Spleen (tissue), 11 donors: ENCODE results near the gene HS3ST1. TPM values are rescaled to one million over a fixed set of nuclear protein-coding genes. Genes with fewer than 3 reads are reported as not detected.

Experiments
- DNase-seq: peaks from one replicate; pipeline ENCODE4 v3.0.0-alpha.2; 2020
- H3K27ac ChIP-seq, 8 donors: fragments of 200-600 bp; sonication (generic) in 7 of 8; 1 replicate in 4 of 8; 2 replicates in 4 of 8; pipeline versions ENCODE4 v1.5.0 to v1.8.0; 2016 to 2021; ENCODE audit warnings: inconsistent platforms in 4 of 8, mild to moderate bottlenecking in 4 of 8, moderate library complexity in 1 of 8
- H3K27me3 ChIP-seq, 7 donors: fragments of 200-600 bp; sonication (generic) in 6 of 7; replicated peaks in 1 of 7; 1 replicate in 4 of 7; 2 replicates in 3 of 7; pipeline versions ENCODE4 v1.5.0 to v1.8.0; 2016 to 2021; ENCODE audit warnings: inconsistent platforms in 3 of 7, mild to moderate bottlenecking in 1 of 7
- H3K36me3 ChIP-seq, 6 donors: fragments of 200-600 bp; sonication (generic) in 5 of 6; 1 replicate in 4 of 6; 2 replicates in 2 of 6; pipeline versions ENCODE4 v1.5.0 to v1.8.0; 2016 to 2021; ENCODE audit warnings: inconsistent platforms in 2 of 6
- H3K4me1 ChIP-seq, 6 donors: fragments of 200-600 bp; sonication (generic) in 5 of 6; 1 replicate in 3 of 6; 2 replicates in 3 of 6; pipeline versions ENCODE4 v1.5.0 to v1.8.0; 2016 to 2021; ENCODE audit warnings: inconsistent platforms in 3 of 6
- H3K4me3 ChIP-seq, 8 donors: fragments of 200-600 bp; sonication (generic) in 7 of 8; 1 replicate in 4 of 8; 2 replicates in 4 of 8; pipeline versions ENCODE4 v1.5.0 to v1.8.0; 2016 to 2021; ENCODE audit warnings: inconsistent platforms in 4 of 8, mild to moderate bottlenecking in 4 of 8, moderate library complexity in 2 of 8
- H3K9me3 ChIP-seq, 8 donors: fragments of 200-600 bp; sonication (generic) in 7 of 8; 1 replicate in 4 of 8; 2 replicates in 4 of 8; pipeline versions ENCODE4 v1.5.0 to v1.8.0; 2016 to 2021; ENCODE audit warnings: inconsistent platforms in 4 of 8
- POLR2A ChIP-seq, 3 donors: fragments of 450-650 bp; IDR thresholded peaks; one replicate each; pipeline ENCODE4 v1.5.1; 2017; ENCODE audit warnings: antibody characterized with exemption in 3 of 3, mild to moderate bottlenecking in 1 of 3
- POLR2AphosphoS5 ChIP-seq, 3 donors: sonication (generic); formaldehyde crosslinking; IDR thresholded peaks; one replicate each; pipeline ENCODE4 v1.5.1; 2017; ENCODE audit warnings: antibody characterized with exemption in 3 of 3
- WGBS, 5 donors: extraction: QIAGEN DNeasy Blood & Tissue Kit in 3 of 5; methylation state at CpG; one replicate each; pipeline versions ENCODE4 v1.1.5 to v1.1.7; 2013 to 2018; 5-methylcytosine and 5-hydroxymethylcytosine counted together
- intact Hi-C: fragments of 100-400 bp; cut with DNase I; formaldehyde crosslinking; loops from one replicate; pipeline ENCODE4 v1.15.0; 2023; ENCODE audit warnings: low total_unique reads
- polyA plus RNA-seq, 3 donors: library from polyadenylated mRNA; stranded (reverse); fragments of 200-250 nt; gene quantifications; one replicate each; pipeline ENCODE4 v1.2.1, GENCODE V29; 2013
- total RNA-seq, 7 donors: library from RNA; depleted of rRNA in 3 of 7; stranded (reverse); fragments of >200 nt in 3 of 7; fragmentation: NEBNext Ultra II Directional in 4 of 7; extraction: Animal tissue kit (Norgen Biotek cat#: 25700) in 4 of 7; gene quantifications; one replicate each; pipeline versions ENCODE4 v1.1.0 to v1.2.1, GENCODE V29; 2016 to 2021
- TF ChIP-seq, protein P1 (sequence below), 11 experiments: fragments of 200-600 bp in 7 of 11; fragments of 450-650 bp in 4 of 11; sonication (generic) in 4 of 11; IDR thresholded peaks in 8 of 11; conservative IDR thresholded peaks in 3 of 11; 1 replicate in 7 of 11; 2 replicates in 4 of 11; pipeline versions ENCODE4 v1.4.0 to v1.8.0; 2016 to 2021; ENCODE audit warnings: antibody characterized with exemption in 11 of 11, inconsistent platforms in 4 of 11, mild to moderate bottlenecking in 1 of 11
- donor health status: healthy with polysubstance abuse.
- donor health status: DM: no; HTN: no; CAD: no; lungs with moderate emphysema.
- donor health status: DM: no; HTN: no; CAD: no.
- donor health status: Bipolar disorder and iron deficiency.
- donor health status: healthy.
- donor health status: DM: no; HTN: no; CAD: no.
- donor health status: DM: yes; HTN: yes; CAD: no.

HS3ST1 gene
- total and polyA plus RNA-seq, 10 donors: 1.8 to 7.4 (median 3.4) TPM

DNA sequence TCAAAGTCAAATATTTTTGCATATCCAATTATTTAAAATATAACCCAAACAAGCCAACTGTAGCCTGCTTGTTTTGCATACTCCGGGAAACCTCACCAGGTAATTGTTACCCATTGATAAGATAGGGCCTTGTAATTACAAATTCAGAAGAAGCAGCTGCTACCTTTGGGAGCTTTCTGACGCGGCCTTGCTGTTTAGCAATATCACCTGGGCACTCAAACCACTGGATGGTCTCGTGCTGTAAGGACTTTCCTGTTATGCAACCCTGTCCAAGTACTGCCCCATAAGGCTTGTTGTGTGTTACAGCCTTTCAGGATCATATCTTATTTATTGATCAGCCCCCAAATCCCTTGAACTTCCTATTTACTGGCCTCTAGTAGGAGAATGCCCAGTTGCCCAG lies 52.1 kb downstream of the HS3ST1 start:
- intact Hi-C loops: no loop called here
- Histone ChIP-seq H3K27ac (no peak overlapping the region), H3K9me3 (no peaks in the 10 kb centered on the region), H3K36me3 (no peaks in the 10 kb centered on the region), H3K4me1 (no peaks in the 10 kb centered on the region), H3K27me3 (no peaks in the 10 kb centered on the region), H3K4me3 (no peak overlapping the region)
- no peak for DNase-seq
- WGBS, 5 donors: 68 to 89% (median 84%) methylated on average over 4 of the region's 4 CpGs
- no peak for TF ChIP-seq POLR2AphosphoS5 (IDR thresholded peaks at IDR 0.05)
- TF ChIP-seq, protein P1, sequence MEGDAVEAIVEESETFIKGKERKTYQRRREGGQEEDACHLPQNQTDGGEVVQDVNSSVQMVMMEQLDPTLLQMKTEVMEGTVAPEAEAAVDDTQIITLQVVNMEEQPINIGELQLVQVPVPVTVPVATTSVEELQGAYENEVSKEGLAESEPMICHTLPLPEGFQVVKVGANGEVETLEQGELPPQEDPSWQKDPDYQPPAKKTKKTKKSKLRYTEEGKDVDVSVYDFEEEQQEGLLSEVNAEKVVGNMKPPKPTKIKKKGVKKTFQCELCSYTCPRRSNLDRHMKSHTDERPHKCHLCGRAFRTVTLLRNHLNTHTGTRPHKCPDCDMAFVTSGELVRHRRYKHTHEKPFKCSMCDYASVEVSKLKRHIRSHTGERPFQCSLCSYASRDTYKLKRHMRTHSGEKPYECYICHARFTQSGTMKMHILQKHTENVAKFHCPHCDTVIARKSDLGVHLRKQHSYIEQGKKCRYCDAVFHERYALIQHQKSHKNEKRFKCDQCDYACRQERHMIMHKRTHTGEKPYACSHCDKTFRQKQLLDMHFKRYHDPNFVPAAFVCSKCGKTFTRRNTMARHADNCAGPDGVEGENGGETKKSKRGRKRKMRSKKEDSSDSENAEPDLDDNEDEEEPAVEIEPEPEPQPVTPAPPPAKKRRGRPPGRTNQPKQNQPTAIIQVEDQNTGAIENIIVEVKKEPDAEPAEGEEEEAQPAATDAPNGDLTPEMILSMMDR (IDR thresholded peaks at IDR 0.05 in 8 of 11, conservative IDR thresholded peaks at IDR 0.05 in 3 of 11): no peak
- no peak for TF ChIP-seq POLR2A (IDR thresholded peaks at IDR 0.05)

DNA sequence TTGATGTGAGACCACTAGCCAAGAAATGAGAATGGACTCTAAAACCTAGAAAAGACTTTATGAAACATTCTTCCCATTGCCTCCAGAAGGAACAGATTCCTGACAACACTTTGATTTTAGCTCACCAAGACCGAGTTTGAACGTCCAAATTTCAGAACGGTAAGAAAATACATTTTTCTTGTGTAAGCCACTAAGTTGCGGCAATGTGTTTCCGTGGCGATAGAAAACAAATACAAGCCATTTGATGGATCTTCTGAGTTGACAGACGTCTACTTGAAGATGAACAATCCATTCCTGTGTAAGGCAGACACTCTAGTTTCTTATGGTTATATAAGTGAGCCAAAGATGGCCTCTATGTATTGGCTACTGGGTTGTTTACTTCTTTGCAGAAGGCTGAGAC lies 52.5 kb downstream of the HS3ST1 start:
- Histone ChIP-seq H3K27me3 (no peaks in the 10 kb centered on the region), H3K4me1 (no peaks in the 10 kb centered on the region), H3K27ac (no peak overlapping the region), H3K36me3 (no peaks in the 10 kb centered on the region), H3K9me3 (no peaks in the 10 kb centered on the region), H3K4me3 (no peak overlapping the region)
- intact Hi-C loops: no loop called here
- TF ChIP-seq, protein P1 (IDR thresholded peaks at IDR 0.05 in 8 of 11, conservative IDR thresholded peaks at IDR 0.05 in 3 of 11): no peak
- no peak for TF ChIP-seq POLR2A (IDR thresholded peaks at IDR 0.05)
- TF ChIP-seq POLR2AphosphoS5 (IDR thresholded peaks at IDR 0.05): no peak
- WGBS, 5 donors: 66 to 77% (median 72%) methylated on average over 7 of the region's 7 CpGs
- no peak for DNase-seq

DNA sequence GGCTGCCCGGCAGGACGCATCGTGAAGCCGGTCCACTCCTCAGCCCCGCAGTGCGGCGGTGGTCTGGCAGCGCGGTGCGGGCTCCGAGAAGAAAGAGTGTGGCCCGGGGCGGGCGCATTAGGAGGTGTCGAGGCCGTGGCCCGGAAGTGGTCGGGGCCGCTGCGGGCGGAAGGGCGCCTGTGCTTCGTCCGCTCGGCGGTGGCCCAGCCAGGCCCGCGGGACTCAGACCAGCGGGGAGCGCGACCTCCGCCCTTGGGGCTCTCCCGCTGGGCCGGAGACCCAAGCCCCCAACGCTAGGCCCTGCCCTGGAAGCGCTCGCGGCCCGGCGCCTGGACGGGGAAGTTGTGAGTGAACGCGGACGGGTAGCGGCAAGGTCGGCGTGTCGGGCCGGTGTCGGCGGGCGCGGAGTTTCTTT lies 60.0 kb downstream of the HS3ST1 start:
- Histone ChIP-seq H3K4me3 (peak overlapping the region in 3 of 8 donors; percentile 5 to 53 (median 11)), H3K4me1 (peaks cover 0 to 9% (median 0%) of the 10 kb centered on the region in 6 donors), H3K36me3 (no peaks in the 10 kb centered on the region), H3K27ac (no peak overlapping the region), H3K9me3 (peaks cover 0 to 11% (median 0%) of the 10 kb centered on the region in 8 donors), H3K27me3 (peaks cover 0 to 17% (median 6%) of the 10 kb centered on the region in 7 donors)
- intact Hi-C loops: no loop called here
- 24 to 55% (median 43%) methylated on average over 37 to 53 of the region's 53 CpGs for WGBS, 5 donors
- no peak for TF ChIP-seq POLR2A (IDR thresholded peaks at IDR 0.05)
- TF ChIP-seq, protein P1 (IDR thresholded peaks at IDR 0.05 in 8 of 11, conservative IDR thresholded peaks at IDR 0.05 in 3 of 11): no peak
- no peak for TF ChIP-seq POLR2AphosphoS5 (IDR thresholded peaks at IDR 0.05)
- peak; percentile 70 for DNase-seq

DNA sequence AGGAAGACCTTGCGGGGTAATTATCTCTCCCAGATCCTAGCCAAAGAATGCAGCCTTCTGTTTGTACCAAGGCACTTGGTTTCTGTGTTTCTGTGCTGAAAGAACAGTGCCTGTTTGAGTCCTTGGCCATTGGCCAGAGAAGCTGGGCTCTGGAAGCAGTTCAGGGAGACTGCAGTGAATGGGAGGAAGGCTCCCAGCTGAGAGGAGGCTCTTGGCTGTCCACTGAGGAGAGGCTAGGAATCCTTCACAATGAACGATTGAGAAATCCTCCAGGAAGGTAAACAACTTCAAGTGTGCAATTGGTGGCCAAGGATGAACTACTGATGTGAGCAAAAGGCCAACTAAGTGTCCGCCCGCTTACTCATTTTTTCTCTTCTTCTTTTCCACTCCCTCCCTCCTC lies 61.3 kb downstream of the HS3ST1 start:
- DNase-seq: no peak

More for the DNA sequence above, 61.3 kb downstream of the HS3ST1 start:
- H3K9me3 ChIP-seq: peaks cover 0 to 11% (median 0%) of the 10 kb centered on the region in 8 donors
- TF ChIP-seq, protein P1 (IDR thresholded peaks at IDR 0.05 in 8 of 11, conservative IDR thresholded peaks at IDR 0.05 in 3 of 11): no peak
- TF ChIP-seq POLR2A (IDR thresholded peaks at IDR 0.05): no peak
- TF ChIP-seq POLR2AphosphoS5 (IDR thresholded peaks at IDR 0.05): no peak
- H3K36me3 ChIP-seq: no peaks in the 10 kb centered on the region
- no peak overlapping the region for H3K4me3 ChIP-seq
- H3K27ac ChIP-seq: no peak overlapping the region
- H3K4me1 ChIP-seq: peaks cover 0 to 9% (median 0%) of the 10 kb centered on the region in 6 donors
- intact Hi-C loops: no loop called here
- peaks cover 0 to 17% (median 6%) of the 10 kb centered on the region in 7 donors for H3K27me3 ChIP-seq
- WGBS, 5 donors: 45 to 66% (median 49%) methylated on average over 4 of the region's 4 CpGs
